Measurements from ENCODE around the gene GLRA2.

- TF ChIP-seq RBBP5 (conservative IDR thresholded peaks at IDR 0.05) = no peak
- TF ChIP-seq SREBF1 (IDR thresholded peaks at IDR 0.05; ENCODE audit: low read length) = no peak
- TF ChIP-seq MAX (IDR thresholded peaks at IDR 0.05; ENCODE audit: low read depth, low read length) = no peak
- no peak for TF ChIP-seq NFYA (IDR thresholded peaks at IDR 0.05; ENCODE audit: borderline replicate concordance, low read depth, low read length)
- TF ChIP-seq POLR2AphosphoS2 (IDR thresholded peaks at IDR 0.05; ENCODE audit: low read depth, low read length) = no peak
- TF ChIP-seq TCF3 (IDR thresholded peaks at IDR 0.05; ENCODE audit: borderline replicate concordance, insufficient read depth, low read depth, low read length) = no peak
- no peak for TF ChIP-seq GABPA (IDR thresholded peaks at IDR 0.05; ENCODE audit: low read depth)
- TF ChIP-seq CTCF (IDR thresholded peaks at IDR 0.05 in 2 of 3, conservative IDR thresholded peaks at IDR 0.05 in 1 of 3; ENCODE audit: control insufficient read depth in 2 of 3, extremely low read depth in 1 of 3, insufficient read depth in 1 of 3, low read depth in 3 of 3, low read length in 3 of 3) = no peak
- no peak for TF ChIP-seq NR2C1 (IDR thresholded peaks at IDR 0.05)
- no peak for TF ChIP-seq MTA3 (IDR thresholded peaks at IDR 0.05; ENCODE audit: borderline replicate concordance, low read length)
- TF ChIP-seq TAF1 (IDR thresholded peaks at IDR 0.05; ENCODE audit: borderline replicate concordance, low read depth, low read length) = no peak
- no peak for TF ChIP-seq USF2 (IDR thresholded peaks at IDR 0.05; ENCODE audit: borderline replicate concordance, low read depth, low read length)
Measured at GRCh38 chrX:14584548-14584947, 55.2 kb downstream of the GLRA2 start.
